ENCODE data around the gene NUMA1. TPM values are rescaled to one million over a fixed set of nuclear protein-coding genes. Genes with fewer than 3 reads are reported as not detected.

Gene NUMA1
- total and polyA plus RNA-seq, 2 of the 13 experiments (the other 11 are each of a cell fraction or from before 2014, with no cell fraction given): 57.3 to 60.2 TPM

- TF ChIP-seq ZSCAN12 (CRISPR knock-in tag; IDR thresholded peaks at IDR 0.05) (0 out of 2 replicates have a peak, but pooled peaks have one; percentile 43), ZNF724P (CRISPR knock-in tag; IDR thresholded peaks at IDR 0.05; ENCODE audit: borderline replicate concordance) (no peak), THAP9 (CRISPR knock-in tag; IDR thresholded peaks at IDR 0.05; ENCODE audit: borderline replicate concordance) (peak; percentile 46; the same call in 1 of the 2 replicates), GFI1 (CRISPR knock-in tag; IDR thresholded peaks at IDR 0.05; ENCODE audit: borderline replicate concordance) (0 out of 2 replicates have a peak, but pooled peaks have one; percentile 6), NFE2 (CRISPR knock-in tag; IDR thresholded peaks at IDR 0.05) (no peak), MZF1 (CRISPR knock-in tag; IDR thresholded peaks at IDR 0.05; ENCODE audit: borderline replicate concordance) (no peak), KDM3A (CRISPR knock-in tag; IDR thresholded peaks at IDR 0.05; ENCODE audit: low read depth) (peak; percentile 27; the same call in 1 of the 2 replicates), IRF2 (CRISPR knock-in tag; IDR thresholded peaks at IDR 0.05) (peak; percentile 51), PHF20 (CRISPR knock-in tag; IDR thresholded peaks at IDR 0.05) (peak; percentile 93), TMF1 (CRISPR knock-in tag; IDR thresholded peaks at IDR 0.05; ENCODE audit: low read depth) (no peak), KLF13 (CRISPR knock-in tag; IDR thresholded peaks at IDR 0.05) (0 out of 2 replicates have a peak, but pooled peaks have one; percentile 45), ZNF614 (CRISPR knock-in tag; IDR thresholded peaks at IDR 0.05; ENCODE audit: borderline replicate concordance) (peak; percentile 55; the same call in 1 of the 2 replicates), MEF2D (CRISPR knock-in tag; IDR thresholded peaks at IDR 0.05) (peak; percentile 24; the same call in 1 of the 2 replicates), USF2 (IDR thresholded peaks at IDR 0.05; ENCODE audit: low read depth, low read length) (no peak; the same call in 1 of the 2 replicates), USF2 (CRISPR knock-in tag; IDR thresholded peaks at IDR 0.05; ENCODE audit: borderline replicate concordance) (peak; percentile 66; the same call in 1 of the 2 replicates), MLX (CRISPR knock-in tag; IDR thresholded peaks at IDR 0.05) (0 out of 2 replicates have a peak, but pooled peaks have one; percentile 32), TBX2 (CRISPR knock-in tag; IDR thresholded peaks at IDR 0.05; ENCODE audit: borderline replicate concordance) (peak; percentile 26; the same call in 1 of the 2 replicates), SP1 (IDR thresholded peaks at IDR 0.05) (no peak), SP1 (CRISPR knock-in tag; IDR thresholded peaks at IDR 0.05) (peak; percentile 21; the same call in 1 of the 2 replicates), HOXA5 (CRISPR knock-in tag; IDR thresholded peaks at IDR 0.05) (peak; percentile 54; the same call in 1 of the 2 replicates), GTF2F1 (IDR thresholded peaks at IDR 0.05; ENCODE audit: low read length) (no peak)
- TF ChIP-seq, protein P1, sequence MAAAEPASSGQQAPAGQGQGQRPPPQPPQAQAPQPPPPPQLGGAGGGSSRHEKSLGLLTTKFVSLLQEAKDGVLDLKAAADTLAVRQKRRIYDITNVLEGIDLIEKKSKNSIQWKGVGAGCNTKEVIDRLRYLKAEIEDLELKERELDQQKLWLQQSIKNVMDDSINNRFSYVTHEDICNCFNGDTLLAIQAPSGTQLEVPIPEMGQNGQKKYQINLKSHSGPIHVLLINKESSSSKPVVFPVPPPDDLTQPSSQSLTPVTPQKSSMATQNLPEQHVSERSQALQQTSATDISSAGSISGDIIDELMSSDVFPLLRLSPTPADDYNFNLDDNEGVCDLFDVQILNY (CRISPR knock-in tag; conservative IDR thresholded peaks at IDR 0.05): 0 out of 2 replicates have a peak, but pooled peaks have one; percentile 53
Observed at GRCh38 chr11:72112143-72112977, 32.0 kb upstream of the NUMA1 start, which contains the start of gene ANAPC15 (continued).
